Fibroblast of skin of back (primary cell): ENCODE data around the gene ADISSP.

Source experiments
- DNase-seq: peaks from one replicate; pipeline ENCODE4 v3.0.0-alpha.2; 2013

The ADISSP gene

DNA sequence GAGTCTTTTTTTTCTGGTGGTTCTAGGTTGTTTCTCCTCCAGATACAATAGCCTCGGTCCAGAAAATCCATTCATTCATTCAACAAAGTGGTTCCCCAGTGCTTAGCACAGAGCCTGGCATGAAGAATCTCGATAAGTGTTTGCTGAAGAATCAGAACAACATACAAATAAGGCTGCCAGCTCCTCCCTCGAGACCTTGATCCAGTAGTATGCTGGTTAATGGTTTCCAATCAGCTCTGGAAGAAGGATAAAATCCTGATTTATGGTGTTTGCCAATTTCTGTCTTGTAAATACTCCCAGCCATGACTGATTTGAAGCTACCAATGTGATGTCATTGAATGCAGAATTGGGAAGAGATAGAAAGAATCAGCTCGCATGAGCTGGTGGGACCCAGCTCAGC, 31.8 kb downstream of the ADISSP start:
- DNase-seq, result no peak

DNA sequence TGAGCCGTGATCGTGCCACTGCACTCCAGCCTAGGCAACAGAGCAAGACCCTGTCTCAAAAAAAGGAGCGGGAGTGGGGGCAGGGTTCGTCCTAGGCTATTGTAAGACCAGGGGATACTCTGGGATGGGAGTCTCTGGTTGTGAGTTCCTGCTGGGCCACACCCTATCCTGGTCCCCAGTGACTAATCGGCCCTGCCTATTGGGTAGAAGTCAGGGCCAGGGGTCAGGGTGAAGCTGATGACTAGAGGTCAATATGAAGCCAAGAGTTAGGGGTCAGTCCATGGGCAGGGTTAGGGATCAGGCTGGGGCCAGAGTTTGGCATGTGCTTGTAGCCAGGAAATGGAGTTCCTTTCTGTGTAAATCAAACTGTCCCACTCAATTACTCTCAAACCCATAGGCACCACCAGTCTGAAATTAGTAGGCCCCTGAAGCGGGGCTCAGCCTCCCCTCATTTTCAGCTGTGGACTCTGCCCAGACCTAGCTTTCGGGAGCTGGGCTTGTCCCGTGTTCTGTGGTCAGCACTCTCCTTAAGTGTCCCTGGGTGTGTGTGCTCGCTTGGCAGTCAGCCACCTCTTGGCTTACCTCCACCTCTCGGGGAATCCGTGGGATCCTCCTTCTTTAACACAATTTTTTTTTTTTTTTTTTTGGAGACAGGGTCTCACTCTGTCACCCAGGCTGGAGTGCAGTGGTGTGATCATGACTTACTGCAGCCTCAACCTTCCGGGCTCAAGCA, 33.3 kb downstream of the ADISSP start:
- no peak for DNase-seq

- DNase-seq, result no peak
These were observed 34.2 kb downstream of the ADISSP start for GRCh38 chr20:3733119-3733995.

GRCh38 chr20:3732327-3733118, 35.0 kb downstream of the ADISSP start, which contains the start of gene HSPA12B:
HSPA12B (plus strand) TSS chr20:3732685; CDS start chr20:3738675, 5,990 bp downstream.
- DNase-seq, result peak; percentile 6

- no peak for DNase-seq
These were observed 35.6 kb downstream of the ADISSP start for GRCh38 chr20:3731944-3732326.

DNA sequence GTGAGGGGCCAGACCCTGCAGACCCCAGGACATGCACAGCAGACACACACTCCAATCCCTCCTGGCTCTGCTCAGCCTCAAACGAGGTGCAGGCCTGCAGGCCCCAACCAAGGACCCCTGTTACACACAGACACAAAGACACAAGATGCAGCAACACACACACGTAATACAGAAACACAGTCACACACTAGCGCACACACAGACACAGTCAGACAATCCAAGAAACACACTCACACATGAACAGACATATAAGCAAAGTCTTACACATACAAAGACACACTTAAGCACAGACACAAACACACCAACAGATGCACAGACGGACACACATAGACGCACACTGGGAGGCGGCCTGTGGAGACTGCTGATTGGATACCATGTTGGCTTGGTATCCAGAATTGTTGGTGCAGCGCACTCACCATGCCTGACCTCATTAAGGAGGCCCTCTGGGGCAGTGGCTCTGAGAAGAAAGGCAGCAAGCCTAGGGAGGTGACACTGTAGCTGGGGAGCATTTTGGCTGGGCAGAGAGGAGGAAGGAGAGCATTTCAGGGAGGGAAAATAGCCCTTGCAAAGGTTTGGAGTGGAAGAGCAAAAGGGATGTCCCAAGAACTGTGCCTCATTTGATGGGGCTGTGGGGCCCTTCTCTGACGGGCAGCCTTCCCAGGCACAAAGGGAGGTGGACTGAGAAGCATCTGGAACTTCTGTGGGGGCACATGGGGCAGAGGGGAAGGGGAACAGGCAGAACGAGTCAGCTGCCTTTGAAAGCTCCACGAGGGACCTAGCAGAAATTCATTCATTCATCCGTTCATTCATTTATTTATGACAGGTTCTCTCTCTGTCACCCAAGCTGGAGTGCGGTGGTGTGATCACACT, 36.5 kb downstream of the ADISSP start:
- DNase-seq, result no peak

GRCh38 chr20:3729811-3730540, 37.6 kb downstream of the ADISSP start:
- DNase-seq, result no peak

GRCh38 chr20:3729378-3729777, 38.2 kb downstream of the ADISSP start:
- DNase-seq, result no peak

- DNase-seq, result no peak
These were observed 38.7 kb downstream of the ADISSP start for GRCh38 chr20:3728876-3729275.

- no peak for DNase-seq
These were observed 39.2 kb downstream of the ADISSP start for GRCh38 chr20:3728354-3728753.

GRCh38 chr20:3727401-3728021, 40.0 kb downstream of the ADISSP start:
- DNase-seq, result peak; percentile 37

DNA sequence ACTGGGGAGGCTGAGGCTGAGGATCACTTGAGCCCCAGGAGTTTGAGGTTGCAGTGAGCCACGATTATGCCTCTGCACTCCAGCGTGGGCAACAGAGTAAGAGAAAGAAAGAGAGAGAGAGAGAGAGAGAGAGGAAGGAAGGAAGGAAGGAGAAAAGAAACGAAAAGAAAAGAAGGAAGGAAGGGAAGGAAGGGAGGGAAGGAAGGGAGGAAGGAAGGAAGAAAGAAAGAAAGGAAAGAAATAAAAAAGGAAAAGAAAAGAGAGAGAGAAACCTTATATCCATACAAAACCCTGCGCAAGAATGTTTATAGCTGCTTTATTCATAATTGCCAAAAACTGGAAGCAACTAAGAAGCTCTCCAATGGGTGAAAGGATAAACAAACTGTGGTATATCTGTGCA, 43.2 kb downstream of the ADISSP start:
- no peak for DNase-seq

- no peak for DNase-seq
These were observed 44.3 kb downstream of the ADISSP start for GRCh38 chr20:3723284-3723683.

- DNase-seq, result no peak
These were observed 45.6 kb downstream of the ADISSP start for GRCh38 chr20:3721912-3722311.

- no peak for DNase-seq
These were observed 46.9 kb downstream of the ADISSP start for GRCh38 chr20:3720626-3721025.

DNA sequence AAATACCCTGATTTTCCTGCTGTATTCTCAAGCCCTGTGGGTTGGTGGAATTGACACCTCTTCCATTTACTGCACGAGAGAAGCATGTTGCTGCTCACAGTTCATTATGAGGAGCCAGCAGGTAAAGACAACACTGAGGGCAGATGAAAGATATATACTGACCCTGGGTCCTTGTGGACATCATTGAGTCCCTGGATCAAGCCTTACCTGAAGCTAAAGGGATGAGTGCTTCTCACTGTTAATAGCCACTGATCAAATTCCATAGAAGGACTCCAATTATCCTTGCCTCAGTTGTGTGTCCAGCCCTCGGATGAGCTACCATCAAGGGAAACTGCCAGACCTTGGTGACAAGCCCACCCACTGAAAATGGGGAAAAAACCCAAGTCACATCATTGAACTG, 47.5 kb downstream of the ADISSP start:
- no peak for DNase-seq

DNA sequence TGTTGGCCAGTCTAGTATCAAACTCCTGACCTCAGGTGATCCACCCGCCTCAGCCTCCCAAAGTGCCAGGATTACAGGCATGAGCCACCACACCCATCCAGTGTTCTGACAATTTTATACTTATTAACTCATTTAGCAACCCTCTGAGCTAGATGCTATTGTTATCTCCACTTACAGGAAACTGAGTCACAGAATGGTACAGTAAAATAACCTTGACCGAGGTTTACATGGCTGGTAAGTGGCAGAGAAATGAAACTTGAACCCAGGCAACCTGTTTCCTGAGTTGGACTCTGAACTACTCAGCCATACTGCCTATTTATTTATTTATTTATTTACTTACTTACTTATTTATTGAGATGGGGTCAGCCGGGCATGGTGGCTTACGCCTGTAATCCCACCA, 48.5 kb downstream of the ADISSP start:
- DNase-seq, result no peak

DNA sequence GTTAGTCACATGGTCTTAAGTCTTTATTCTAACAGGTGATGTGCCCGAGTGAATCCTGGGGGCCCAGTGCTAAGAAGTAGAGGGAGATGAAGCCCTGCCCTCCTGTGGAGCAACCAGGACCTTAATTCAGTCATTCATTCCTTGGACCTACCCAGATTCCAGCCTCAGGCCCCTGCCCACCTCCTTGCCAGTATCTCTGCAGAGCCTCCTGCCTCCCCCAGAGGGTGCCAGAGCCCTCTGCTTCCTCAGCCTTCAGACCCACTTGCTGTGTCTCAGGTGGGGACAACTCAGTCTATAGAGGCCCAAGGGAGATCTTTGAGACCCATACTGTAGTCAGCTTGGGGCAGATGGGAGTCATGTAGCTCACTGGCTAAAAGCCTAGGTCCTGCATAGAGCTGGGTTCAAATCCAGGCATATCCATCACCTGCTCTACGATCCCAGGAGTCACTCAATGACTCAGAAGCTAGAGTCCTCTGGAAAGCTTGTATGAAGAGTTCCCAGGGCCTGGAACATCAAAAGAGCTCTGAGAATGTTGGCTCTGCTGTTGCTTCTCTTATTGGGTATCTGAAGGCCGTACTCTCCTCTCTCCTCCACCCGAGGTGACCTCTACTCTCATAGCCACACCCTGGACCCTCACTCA, 51.2 kb downstream of the ADISSP start:
- peak; percentile 42 for DNase-seq

- no peak for DNase-seq
These were observed 53.5 kb downstream of the ADISSP start for GRCh38 chr20:3714092-3714491.

DNA sequence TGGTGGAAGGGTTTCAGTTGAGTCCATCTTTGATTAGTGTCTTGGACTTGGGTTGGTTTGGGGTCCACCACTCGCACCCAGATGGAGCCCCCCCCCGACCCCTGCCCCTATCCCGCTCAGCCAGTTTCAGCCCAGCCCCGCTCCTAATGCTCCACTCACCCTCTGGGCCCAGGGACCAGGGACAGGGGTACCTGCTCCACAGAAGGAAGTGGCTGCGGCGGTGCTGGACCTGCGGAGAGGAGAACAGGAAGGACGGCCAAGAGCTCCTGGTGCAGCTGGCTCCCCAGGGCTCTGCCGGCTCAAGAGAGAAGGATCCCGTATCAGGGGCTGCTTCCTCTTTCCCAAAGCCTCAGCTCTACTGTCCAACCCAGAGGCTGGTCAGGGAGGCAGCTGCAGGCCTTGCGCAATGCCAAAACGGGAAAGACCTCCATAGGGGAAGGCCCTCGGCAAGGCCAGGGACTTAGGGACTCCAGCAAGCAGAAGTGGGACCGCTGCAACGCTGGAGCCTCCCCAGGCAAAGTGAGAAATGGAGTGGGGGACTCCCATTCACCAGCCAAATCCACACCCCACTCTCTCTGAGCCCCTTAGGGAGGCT, 55.2 kb downstream of the ADISSP start, which contains the start of gene SIGLEC1:
Gene SIGLEC1 (minus strand): TSS at position 322 of the 595 bp plus-strand sequence. CDS start 5,472 bp downstream, outside the sequence.
- DNase-seq, result no peak
